Raji (cell line): ENCODE results near the gene C10orf143.

Source experiments
- POLR2A ChIP-seq: IDR thresholded peaks from 2 replicates; pipeline ENCODE4 v1.6.1; 2011; ENCODE audit warnings: low read depth, low read length, control low read depth; ENCODE audit not compliant: insufficient read depth

Gene C10orf143

DNA sequence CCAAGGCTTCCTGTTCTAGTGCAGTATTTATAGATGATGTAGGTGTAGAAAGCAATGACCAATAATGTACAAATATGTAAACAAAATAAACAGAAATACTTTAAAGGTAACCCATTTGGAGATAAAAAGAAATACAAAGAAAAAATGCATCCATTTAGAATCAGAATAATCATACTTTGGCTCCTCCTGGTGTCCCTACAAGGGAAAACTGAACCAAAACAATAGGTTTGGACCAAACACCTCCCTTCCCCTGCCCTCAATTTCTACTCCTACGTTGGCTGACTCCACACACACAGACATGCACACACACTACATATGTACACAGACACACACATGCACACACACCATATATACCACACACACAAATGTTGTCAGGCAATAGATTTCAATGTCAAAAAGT, 36.0 kb downstream of the C10orf143 start:
- TF ChIP-seq POLR2A: no peak

DNA sequence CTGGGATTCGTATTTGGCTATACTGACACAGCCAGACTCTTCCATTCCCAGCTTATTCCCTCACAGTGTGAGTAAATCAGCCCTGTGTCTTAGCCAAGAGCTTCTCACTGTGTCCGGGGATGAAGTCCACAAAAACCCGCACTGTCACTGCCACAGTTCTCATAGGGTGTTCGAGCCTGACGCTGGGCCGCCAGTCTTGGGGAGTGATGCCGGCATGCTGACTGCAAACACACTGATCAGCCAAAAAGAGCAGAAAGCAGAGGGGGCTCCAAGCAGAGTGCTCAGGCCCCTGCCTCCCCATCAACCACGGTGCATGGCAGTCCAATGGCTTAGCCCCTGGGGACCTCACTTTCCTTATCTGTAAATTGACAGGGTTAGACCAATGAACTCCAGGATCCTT, 36.7 kb downstream of the C10orf143 start:
- no peak for TF ChIP-seq POLR2A

DNA sequence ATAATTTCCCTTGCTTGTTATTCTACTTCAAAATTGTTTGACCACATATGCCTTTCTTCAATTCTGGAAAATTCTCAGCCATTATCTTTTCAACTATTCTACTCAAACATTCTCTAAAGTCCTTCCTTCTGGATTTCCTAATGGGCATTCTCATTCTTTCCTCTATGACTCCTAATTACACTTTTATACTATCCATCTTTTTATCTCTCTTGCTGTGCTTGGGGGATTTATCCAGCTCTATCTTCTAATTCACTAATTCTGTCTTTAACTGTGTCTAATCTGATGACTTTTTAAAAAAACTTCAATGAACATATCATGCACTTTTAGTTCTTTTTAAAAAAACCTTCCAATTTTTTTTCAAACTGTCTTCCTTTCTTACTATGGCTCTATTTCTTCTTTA, 38.4 kb downstream of the C10orf143 start:
- TF ChIP-seq POLR2A: no peak

DNA sequence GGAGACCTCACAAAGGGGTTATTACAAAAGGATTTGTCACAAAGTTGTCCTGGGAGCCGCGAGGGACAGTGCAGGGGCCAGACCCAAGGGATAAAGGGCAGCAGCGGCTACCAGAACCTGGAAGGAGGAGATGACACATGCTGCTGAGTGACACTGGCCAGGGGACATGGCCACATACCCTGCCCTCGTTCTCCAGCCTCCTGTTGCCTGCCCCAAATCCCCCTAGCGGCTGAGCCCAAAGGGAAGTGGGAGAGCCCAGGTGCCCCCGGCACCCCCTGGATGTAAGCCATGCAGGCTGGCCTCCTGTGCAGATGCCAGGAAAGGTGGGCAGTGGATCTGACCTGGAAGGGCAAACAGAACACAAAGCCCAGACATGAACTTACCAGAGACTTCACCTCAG, 42.7 kb downstream of the C10orf143 start:
- TF ChIP-seq POLR2A: no peak

DNA sequence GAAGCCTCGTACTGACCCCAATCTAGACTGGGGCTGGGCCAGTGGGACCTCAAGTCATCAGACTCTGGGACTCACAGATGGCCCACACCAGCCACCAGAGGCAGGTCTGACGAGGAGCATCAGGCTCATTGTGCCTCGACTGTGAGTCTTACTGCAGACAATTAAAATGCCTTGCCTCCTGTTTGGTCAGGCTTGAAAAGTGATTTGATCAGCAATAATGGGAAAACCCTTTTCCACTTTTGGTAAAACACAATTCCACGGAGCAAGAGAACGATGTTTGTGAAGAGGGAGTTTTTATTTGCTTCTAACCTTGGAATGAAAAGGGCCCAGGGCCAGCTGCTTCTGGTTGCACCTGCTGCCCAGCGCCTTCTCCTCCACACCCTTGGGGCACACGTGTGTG, 43.9 kb downstream of the C10orf143 start:
- no peak for TF ChIP-seq POLR2A

DNA sequence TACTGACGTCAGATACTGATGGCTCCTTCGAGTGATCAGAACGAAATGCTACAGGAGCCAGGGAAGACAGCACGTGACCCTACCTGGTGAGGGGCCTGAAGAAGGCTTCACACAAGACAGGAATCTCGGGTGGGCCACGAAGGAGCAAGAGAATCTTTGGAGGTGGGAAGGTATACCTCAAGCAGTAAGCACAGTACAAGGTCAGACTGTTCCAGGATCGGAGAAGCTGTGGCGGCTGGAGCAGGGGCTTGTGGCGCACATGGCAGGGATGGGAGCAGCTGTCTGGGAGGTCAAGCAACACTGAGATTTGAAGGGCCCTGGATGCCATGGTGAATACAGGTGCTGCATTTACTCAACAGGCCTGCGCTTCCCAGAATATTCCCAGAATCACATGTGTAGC, 45.4 kb downstream of the C10orf143 start:
- no peak for TF ChIP-seq POLR2A

DNA sequence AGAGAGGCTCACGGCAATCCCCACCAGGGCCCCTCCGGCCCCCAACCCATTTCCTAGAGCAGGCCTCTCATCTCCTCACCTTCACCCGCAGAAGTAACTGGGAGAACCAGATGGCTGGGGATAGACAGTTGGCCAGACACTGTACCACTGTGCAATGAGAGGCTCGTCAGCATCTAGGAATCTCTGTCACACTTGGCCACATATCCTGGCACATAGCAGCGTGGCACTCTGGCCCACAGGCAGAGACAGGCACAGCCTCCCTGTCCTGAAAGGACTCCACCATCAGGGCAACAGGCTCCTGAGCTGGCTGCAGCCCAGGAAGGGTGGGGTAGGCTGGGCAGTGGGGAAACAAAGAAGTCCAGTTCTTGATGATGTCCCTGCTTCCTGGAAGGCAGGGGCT, 45.8 kb downstream of the C10orf143 start:
- no peak for TF ChIP-seq POLR2A

DNA sequence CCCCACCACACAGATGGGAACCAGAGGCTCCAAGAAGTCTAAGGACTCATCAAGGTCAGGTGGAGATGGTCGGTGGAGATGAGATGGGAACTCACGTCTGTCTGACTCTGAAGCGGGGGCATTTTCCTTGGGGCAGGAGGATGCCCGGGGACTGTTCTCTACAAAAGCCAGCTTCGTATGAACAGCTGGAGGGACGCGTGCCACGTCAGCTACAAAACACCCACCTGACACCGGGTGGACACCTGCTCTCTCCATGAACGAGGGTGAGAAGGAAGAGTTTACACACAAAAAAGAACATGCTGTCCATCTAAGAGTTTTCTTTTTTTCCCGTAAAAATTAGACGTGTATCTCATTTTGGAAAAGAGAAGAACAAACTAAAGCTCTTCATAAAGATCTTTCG, 47.7 kb downstream of the C10orf143 start:
- TF ChIP-seq POLR2A: no peak

DNA sequence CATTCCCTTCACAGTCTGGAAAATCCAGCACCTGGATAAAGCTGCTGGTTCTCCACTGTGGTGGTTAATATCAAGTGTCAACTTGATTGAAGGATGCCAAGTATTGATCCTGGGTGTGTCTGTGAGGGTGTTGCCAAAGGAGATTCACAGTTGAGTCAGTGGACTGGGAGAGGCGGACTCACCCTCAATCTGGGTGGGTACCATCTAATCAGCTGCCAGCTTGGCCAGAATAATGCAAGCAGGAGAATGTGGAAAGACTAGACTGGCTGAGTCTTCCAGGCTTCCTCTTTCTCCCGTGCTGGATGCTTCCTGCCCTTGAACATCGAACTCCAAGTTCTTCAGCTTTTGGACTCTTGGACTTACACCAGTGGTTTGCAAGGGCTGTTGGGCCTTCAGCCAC, 48.4 kb downstream of the C10orf143 start:
- no peak for TF ChIP-seq POLR2A

DNA sequence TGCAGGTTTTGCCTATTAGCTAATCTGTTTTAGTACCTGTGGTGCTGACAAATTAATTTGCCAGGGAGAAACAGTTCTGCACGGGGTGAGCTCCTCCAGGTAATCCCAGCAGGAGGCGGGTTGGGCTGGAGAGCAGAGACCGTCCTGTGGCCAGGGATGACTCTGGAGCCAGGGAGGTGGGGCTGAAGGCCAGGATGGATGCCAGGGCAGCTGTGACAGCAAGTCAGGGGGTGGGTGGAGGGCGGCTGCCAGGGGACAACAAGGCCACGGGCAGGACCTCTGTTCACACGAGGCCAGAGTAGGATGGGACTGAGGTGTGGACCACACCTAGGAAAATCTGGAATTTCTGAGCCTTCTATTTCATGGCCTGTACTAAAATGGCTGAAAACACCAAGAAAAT, 48.9 kb downstream of the C10orf143 start:
- TF ChIP-seq POLR2A: no peak

DNA sequence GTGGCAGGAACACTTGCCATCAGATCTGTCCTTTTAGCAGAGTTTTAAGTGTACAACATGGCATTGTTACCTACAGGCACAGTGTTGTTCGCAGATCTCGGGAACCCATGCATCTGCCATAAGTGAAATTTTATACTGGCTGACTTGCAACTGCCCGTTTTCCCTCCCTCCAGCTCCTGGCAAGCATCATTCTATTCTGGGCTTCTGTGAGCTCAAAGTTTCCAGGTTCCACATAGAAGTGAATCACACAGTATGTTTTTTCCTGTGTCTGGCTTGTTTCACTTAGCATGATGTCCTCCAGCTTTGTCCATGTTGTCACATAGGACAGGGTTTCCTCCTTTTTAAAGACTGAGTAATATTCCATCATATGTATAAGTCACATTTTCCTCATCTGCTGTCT, 56.6 kb downstream of the C10orf143 start:
- TF ChIP-seq POLR2A: no peak

DNA sequence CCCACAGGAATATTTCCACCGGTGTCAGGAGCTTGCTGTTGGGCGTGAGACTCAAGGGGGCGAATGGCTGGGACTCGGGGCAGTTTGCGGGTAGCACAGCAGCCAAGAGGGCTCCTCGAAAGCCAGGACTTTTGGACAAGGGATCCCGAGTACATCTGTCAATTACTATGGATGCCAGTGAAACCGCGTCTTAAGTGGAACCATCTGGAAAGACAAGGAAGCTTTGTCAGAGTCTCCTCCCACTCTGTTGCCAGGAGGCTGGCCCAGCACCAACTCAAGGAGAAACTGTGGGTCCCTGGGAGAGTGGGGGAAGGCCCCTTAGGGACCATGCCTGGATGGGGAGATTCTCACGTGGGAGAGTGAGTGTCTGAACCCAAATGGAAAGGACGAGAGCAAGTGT, 57.1 kb downstream of the C10orf143 start:
- no peak for TF ChIP-seq POLR2A

DNA sequence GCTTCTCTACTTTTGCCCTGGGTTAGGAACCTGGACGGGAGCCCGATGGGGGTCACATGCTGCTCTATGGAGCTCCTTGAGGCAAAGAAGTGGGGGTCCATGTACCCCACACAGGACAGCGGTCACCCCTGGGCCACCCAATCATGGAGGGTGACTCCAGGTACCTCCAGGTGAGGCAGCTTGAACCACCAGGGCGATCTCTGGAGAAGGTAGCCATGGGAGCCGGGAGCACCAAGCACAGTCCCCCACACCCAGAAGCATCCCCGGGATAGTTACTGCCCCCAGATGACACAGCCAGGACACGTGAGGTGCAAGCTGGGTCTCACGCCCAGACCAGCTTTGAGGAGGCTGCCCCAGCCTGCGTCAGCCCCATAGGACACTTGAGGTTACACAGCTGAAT, 58.4 kb downstream of the C10orf143 start:
- no peak for TF ChIP-seq POLR2A

DNA sequence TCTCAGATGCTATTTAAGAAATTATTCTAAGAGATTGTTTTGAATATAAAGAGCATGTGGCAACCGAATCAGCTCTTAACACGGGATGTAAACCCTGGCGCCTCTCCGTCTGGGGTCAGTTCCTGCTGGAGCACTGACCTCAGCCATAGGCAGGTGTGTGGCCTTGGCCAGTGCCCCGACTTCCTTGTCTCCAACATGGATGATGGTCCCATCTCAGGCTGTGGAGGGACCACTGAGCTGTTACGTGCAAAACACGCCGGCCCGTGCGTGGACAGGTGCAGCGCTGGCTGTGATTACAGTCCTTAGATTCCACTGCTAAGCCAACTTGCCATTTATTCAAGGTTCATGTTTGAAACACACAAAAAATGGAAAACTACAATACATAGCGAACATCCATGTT, 59.9 kb downstream of the C10orf143 start:
- no peak for TF ChIP-seq POLR2A

DNA sequence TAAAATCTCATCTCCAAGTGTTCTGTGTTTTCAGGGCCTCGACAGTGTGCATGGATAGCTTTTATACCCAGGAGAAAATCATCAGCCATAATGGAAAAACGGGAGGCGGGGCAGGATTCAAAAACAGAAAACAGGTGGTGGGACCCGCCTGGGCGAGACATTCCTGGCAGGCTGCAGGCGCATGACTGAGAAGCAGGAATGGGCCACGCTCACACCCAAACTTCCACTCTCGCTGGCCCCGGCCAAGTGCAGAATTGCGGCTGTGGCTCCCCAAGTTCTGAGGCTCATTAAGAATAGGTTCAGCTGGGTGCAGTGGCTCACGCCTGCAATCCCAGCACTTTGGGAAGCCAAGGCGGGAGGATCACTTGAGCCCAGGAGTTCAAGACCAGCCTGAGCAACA, 60.6 kb downstream of the C10orf143 start:
- no peak for TF ChIP-seq POLR2A

DNA sequence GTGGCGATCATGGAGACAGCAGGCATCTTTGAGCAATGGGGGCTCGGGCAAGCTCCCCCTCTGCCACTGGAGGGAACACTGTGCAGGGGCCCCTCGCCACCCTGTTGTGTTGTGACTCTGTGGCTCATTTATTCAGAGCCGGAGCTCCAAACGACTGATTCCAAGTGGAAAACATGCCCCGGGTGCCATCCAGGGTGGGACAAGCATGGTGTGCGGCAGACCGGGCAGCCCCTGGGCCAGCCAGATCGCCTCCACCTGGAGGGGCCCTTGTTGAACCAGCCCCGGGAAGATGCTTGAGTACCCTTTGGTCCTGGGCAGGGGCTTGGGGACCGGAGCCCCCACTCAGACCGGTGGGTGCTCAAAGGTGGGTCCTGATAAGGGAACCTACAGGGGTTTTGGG, 61.4 kb downstream of the C10orf143 start:
- no peak for TF ChIP-seq POLR2A

DNA sequence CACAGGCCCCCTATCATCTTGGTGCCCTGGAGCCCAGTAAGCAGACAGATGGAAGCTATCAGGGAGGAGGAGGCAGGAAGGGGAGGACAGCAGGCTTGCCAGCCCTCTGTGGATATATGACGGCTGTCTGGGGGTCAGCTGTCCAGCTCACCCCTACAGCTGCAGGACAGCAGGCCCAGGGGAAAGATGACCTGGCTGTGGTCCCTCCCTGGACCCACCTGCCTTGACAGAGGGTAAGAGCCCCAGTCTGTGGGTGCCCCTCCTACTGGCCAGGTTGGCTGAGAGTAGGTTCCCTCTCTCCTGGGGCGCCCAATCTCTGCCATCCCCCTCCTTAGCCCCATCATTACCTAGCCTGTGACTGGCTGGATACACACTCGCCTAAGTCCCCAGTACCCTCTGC, 62.5 kb downstream of the C10orf143 start:
- no peak for TF ChIP-seq POLR2A

DNA sequence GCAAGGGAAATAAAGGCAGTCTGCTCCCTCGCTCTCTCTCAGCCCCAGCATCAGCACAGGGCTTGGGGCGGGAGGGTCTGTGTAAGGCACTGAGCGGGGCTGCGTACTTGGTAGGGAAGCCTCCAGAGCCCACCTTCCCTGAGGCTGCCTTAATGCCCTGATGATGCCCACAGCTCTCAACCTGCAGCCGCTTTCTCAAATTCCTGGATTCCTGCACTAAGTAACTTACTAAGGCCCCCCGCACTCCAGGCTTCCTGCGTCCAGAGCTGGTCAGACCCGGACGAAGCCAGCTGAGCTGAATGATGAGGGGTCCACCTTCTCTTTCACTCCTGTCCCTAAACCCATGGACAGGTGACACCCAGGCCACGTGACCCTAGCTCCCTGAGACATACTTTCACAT, 63.3 kb downstream of the C10orf143 start:
- TF ChIP-seq POLR2A: no peak
